ENCODE measurements around the gene RHBDD1. TPM values are rescaled to one million over a fixed set of nuclear protein-coding genes. Genes with fewer than 3 reads are reported as not detected.

RHBDD1 gene
- total and polyA plus RNA-seq, 3 experiments from 2014 or later: 19.2 to 35.7 (median 32.8) TPM

DNA sequence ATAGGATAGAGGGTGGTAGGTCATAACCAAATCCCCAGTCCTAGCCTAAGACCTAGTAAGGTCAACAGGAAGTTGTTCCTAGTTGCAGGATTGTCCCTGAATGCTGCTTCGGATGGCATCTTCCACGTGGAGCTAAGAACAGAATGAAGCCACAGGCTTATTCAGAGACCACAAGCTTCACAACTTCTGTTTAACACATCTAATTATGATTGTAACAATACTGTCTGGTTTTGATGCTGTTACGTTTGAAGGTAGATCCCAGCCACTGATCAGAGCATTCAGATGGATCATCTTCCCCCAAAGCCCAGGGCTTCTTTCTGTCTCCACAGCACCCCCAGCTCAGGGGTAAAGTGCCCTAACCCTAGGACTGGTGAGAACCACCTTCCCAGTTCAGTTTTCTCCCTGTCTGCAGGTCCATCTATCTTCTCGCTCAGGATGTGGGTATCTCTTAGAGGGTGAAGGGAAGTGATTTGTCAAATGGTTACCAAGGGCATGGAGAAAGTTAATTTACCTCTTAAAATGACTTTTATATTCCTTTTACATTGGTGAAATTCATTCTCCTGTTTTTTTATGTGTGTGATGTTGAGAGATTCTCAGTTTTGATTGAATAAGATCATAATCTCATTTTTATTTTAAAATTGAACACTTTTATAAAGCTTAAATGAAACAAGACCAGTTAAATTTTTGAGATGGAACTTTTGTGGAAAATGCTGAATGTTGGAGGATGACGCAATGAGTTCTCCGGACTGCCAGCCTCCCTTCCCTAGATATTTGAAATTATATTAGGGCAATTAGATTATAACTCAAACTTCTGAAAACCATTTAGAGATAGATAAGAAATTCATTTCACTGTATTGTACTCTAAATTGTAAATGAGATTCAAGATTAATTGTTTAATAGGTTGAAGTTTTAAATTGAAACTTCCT is 66.5 kb downstream of the RHBDD1 start:
- no peaks in the 10 kb centered on the region for H3K4me1 ChIP-seq (ENCODE audit: insufficient read depth, low read length)
- Mint-ChIP-seq H3K4me1 (peaks cover 18 to 39% (median 35%) of the 10 kb centered on the region in 3 donors), H3K4me3 (no peak overlapping the region), H3K27me3 (peaks cover 0 to 1% of the 10 kb centered on the region in 2 donors), H3K27ac (no peak overlapping the region), H3K36me3 (peaks cover 2 to 27% (median 11%) of the 10 kb centered on the region in 3 donors), H3K9me3 (no peaks in the 10 kb centered on the region)
- no peaks in the 10 kb centered on the region for H3K9me3 ChIP-seq (ENCODE audit: low read length)
- ChIA-PET CTCF (no interaction called here), POLR2A (no interaction called here)
- no peak for DNase-seq
- H3K4me3 ChIP-seq (ENCODE audit: low read length): no peak overlapping the region
- no peak overlapping the region for H3K27ac ChIP-seq (ENCODE audit: low read depth, low read length)
- H3K36me3 ChIP-seq (ENCODE audit: insufficient read depth, low read length): no peaks in the 10 kb centered on the region
- H3K27me3 ChIP-seq (ENCODE audit: insufficient read depth, low read length, poor library complexity, severe bottlenecking): no peaks in the 10 kb centered on the region

DNA sequence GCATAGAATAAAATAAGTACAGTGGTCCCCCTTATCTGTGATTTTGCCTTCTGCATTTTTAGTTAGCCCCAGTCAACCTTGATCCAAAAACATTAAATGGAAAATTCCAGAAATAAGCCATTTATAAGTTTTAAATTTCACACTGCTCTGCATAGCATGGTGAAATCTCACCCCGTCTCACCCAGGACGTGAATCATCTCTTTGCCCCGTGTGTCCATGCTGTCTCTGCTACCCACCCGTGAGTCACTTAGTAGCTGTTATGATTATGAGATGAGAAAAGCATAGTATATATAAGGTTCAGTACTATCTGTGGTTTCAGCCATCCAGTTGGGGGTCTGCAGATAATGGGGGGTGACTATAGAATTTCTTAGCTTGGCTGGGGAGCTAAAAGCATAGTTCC is 67.3 kb downstream of the RHBDD1 start:
- Histone ChIP-seq H3K9me3 (ENCODE audit: low read length) (no peaks in the 10 kb centered on the region), H3K36me3 (ENCODE audit: insufficient read depth, low read length) (no peaks in the 10 kb centered on the region), H3K27me3 (ENCODE audit: insufficient read depth, low read length, poor library complexity, severe bottlenecking) (no peaks in the 10 kb centered on the region), H3K4me3 (ENCODE audit: low read length) (no peak overlapping the region), H3K27ac (ENCODE audit: low read depth, low read length) (no peak overlapping the region), H3K4me1 (ENCODE audit: insufficient read depth, low read length) (no peaks in the 10 kb centered on the region)
- ChIA-PET CTCF (no interaction called here), POLR2A (no interaction called here)
- no peak for DNase-seq
- H3K4me3 Mint-ChIP-seq: no peak overlapping the region
- peaks cover 18 to 39% (median 35%) of the 10 kb centered on the region in 3 donors for H3K4me1 Mint-ChIP-seq
- H3K9me3 Mint-ChIP-seq: no peaks in the 10 kb centered on the region
- peaks cover 0 to 1% of the 10 kb centered on the region in 2 donors for H3K27me3 Mint-ChIP-seq
- H3K27ac Mint-ChIP-seq: no peak overlapping the region
- peaks cover 4 to 32% (median 10%) of the 10 kb centered on the region in 3 donors for H3K36me3 Mint-ChIP-seq

DNA sequence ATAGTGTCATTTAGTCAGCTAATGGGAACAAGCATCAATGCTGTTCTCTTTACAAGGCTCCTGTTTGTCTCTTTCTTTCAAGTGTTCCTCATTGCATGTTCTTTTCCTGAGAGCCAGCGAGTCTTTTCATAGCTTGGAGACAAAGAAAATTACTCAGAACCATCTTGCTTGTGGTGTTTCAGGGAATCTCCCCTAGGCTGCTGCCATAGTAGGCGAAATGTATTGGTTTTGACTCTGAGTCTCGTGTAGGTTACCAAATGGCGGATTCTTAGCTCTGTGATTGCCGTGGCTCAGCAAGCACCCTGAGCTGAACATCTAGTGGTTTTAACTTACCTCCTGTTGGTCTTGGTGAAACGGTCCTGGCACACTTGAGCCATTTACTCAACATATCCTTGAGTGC is 68.7 kb downstream of the RHBDD1 start:
- no peak overlapping the region for H3K27ac ChIP-seq (ENCODE audit: low read depth, low read length)
- H3K36me3 Mint-ChIP-seq: peaks cover 10 to 42% (median 12%) of the 10 kb centered on the region in 3 donors
- no peak overlapping the region for H3K27ac Mint-ChIP-seq
- no peak overlapping the region for H3K4me3 Mint-ChIP-seq
- no peak overlapping the region for H3K4me3 ChIP-seq (ENCODE audit: low read length)
- H3K4me1 ChIP-seq (ENCODE audit: insufficient read depth, low read length): no peaks in the 10 kb centered on the region
- peaks cover 0 to 1% of the 10 kb centered on the region in 2 donors for H3K27me3 Mint-ChIP-seq
- H3K9me3 ChIP-seq (ENCODE audit: low read length): no peaks in the 10 kb centered on the region
- H3K27me3 ChIP-seq (ENCODE audit: insufficient read depth, low read length, poor library complexity, severe bottlenecking): no peaks in the 10 kb centered on the region
- POLR2A ChIA-PET: no interaction called here
- DNase-seq: no peak
- H3K36me3 ChIP-seq (ENCODE audit: insufficient read depth, low read length): peaks cover 7% of the 10 kb centered on the region
- peaks cover 18 to 39% (median 35%) of the 10 kb centered on the region in 3 donors for H3K4me1 Mint-ChIP-seq
- CTCF ChIA-PET: no interaction called here
- no peaks in the 10 kb centered on the region for H3K9me3 Mint-ChIP-seq

DNA sequence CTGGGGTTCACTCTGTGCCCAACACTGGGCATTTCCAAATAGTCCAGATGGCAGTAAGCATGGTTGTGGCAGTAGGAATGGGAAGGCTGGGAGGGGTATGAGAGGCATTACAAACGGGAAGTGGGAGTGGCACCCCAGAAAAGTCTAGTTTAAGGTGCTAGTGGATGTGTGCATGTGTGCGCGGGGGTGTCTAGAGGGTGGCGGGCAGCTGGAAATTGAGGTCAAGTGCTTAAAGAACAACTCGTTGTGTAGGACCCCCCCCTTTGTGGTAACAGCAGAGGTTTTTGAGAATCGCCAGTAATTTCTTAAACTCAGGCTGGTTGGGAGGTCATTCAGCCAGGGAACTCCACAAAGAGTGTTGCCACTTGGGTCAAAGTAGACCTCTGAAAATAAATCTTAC is 69.9 kb downstream of the RHBDD1 start:
- peaks cover 12 to 49% (median 18%) of the 10 kb centered on the region in 3 donors for H3K36me3 Mint-ChIP-seq
- H3K9me3 ChIP-seq (ENCODE audit: low read length): no peaks in the 10 kb centered on the region
- peaks cover 0 to 1% of the 10 kb centered on the region in 2 donors for H3K27me3 Mint-ChIP-seq
- H3K4me3 ChIP-seq (ENCODE audit: low read length): no peak overlapping the region
- no peaks in the 10 kb centered on the region for H3K9me3 Mint-ChIP-seq
- H3K4me3 Mint-ChIP-seq: no peak overlapping the region
- H3K4me1 Mint-ChIP-seq: peaks cover 18 to 38% (median 35%) of the 10 kb centered on the region in 3 donors
- H3K27ac Mint-ChIP-seq: peak overlapping the region in 2 of 8 donors; percentile 29 to 52
- ChIA-PET CTCF (no interaction called here), POLR2A (no interaction called here)
- H3K36me3 ChIP-seq (ENCODE audit: insufficient read depth, low read length): peaks cover 9% of the 10 kb centered on the region
- no peaks in the 10 kb centered on the region for H3K4me1 ChIP-seq (ENCODE audit: insufficient read depth, low read length)
- DNase-seq: no peak
- H3K27me3 ChIP-seq (ENCODE audit: insufficient read depth, low read length, poor library complexity, severe bottlenecking): no peaks in the 10 kb centered on the region
- H3K27ac ChIP-seq (ENCODE audit: low read depth, low read length): no peak overlapping the region

DNA sequence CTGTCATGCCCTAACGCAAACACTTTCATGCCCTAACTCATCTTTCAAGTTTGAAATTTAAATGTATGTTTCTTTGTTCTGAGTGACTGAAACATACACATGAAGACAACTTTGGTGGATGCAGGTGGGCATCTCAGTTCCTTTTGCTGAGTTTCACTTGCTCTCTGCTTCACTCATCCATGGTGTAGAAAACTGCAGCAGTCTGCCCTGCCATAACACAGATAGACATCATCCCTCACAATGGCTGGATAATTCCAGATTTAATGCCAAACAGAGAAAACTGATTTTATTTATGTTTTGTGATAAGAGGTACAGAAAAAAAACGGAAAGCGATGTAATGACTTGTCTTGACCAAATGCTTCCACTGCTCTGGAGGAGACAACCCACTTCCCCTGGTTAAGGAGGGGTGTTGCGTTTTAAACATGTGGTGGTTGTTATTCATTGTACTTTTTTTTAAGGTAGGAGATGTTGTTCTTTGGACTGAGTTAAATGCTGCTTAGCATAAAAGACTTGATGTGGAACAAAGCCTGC is 70.4 kb downstream of the RHBDD1 start:
- Histone ChIP-seq H3K36me3 (ENCODE audit: insufficient read depth, low read length) (peaks cover 9% of the 10 kb centered on the region), H3K9me3 (ENCODE audit: low read length) (no peaks in the 10 kb centered on the region), H3K4me3 (ENCODE audit: low read length) (no peak overlapping the region), H3K4me1 (ENCODE audit: insufficient read depth, low read length) (no peaks in the 10 kb centered on the region), H3K27me3 (ENCODE audit: insufficient read depth, low read length, poor library complexity, severe bottlenecking) (no peaks in the 10 kb centered on the region), H3K27ac (ENCODE audit: low read depth, low read length) (no peak overlapping the region)
- Mint-ChIP-seq H3K9me3 (no peaks in the 10 kb centered on the region), H3K27ac (peak overlapping the region in 2 of 8 donors; percentile 23 to 47), H3K27me3 (peaks cover 0 to 1% of the 10 kb centered on the region in 2 donors), H3K4me1 (peaks cover 18 to 35% (median 33%) of the 10 kb centered on the region in 3 donors), H3K36me3 (peaks cover 14 to 54% (median 23%) of the 10 kb centered on the region in 3 donors), H3K4me3 (no peak overlapping the region)
- no peak for DNase-seq
- POLR2A ChIA-PET: no interaction called here
- CTCF ChIA-PET: no interaction called here

DNA sequence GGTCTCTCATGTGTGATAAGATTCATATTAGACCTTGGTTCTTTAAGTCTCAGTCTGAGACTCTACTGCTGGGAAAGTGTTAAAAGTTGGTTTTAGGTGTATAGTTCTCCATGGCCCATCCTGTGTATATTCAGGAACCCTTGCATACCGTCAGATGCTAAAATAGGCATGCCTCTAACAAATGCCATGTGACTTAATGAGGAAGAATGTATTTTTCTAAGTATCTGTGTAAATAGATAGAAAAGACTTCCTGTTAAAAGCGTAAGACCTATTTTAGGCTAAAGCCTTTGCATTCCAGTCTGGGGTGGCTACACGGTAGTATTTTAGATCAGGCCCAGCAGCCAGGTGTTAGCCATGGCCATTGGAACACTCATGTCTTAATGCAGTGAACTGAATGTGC is 73.3 kb downstream of the RHBDD1 start:
- H3K4me1 ChIP-seq (ENCODE audit: insufficient read depth, low read length): no peaks in the 10 kb centered on the region
- Mint-ChIP-seq H3K27me3 (peaks cover 0 to 1% of the 10 kb centered on the region in 2 donors), H3K27ac (no peak overlapping the region), H3K9me3 (no peaks in the 10 kb centered on the region), H3K4me1 (peaks cover 17 to 24% (median 18%) of the 10 kb centered on the region in 3 donors), H3K4me3 (no peak overlapping the region), H3K36me3 (peaks cover 19 to 63% (median 40%) of the 10 kb centered on the region in 3 donors)
- no peak overlapping the region for H3K4me3 ChIP-seq (ENCODE audit: low read length)
- H3K27ac ChIP-seq (ENCODE audit: low read depth, low read length): no peak overlapping the region
- ChIA-PET POLR2A (no interaction called here), CTCF (no interaction called here)
- H3K9me3 ChIP-seq (ENCODE audit: low read length): no peaks in the 10 kb centered on the region
- peaks cover 9% of the 10 kb centered on the region for H3K36me3 ChIP-seq (ENCODE audit: insufficient read depth, low read length)
- DNase-seq: no peak
- no peaks in the 10 kb centered on the region for H3K27me3 ChIP-seq (ENCODE audit: insufficient read depth, low read length, poor library complexity, severe bottlenecking)

DNA sequence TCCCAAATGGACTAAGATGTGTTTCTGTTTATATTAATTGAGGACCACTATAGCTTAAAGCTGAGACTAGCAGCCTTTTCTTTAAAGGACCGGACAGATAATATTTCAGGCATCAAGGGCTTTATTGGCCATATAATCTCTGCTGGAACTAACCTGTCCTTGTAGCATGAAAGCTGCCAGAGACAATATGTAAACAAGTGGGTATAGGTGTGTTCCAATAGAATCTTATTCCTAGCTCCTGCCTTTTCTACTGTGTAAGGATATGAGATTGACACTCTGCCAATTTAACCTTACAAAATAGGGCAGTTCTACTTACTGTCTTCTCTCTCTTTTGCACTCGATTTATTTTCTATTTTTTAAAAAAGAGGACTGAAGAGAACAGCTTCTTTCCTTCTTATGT is 74.0 kb downstream of the RHBDD1 start:
- Histone ChIP-seq H3K27me3 (ENCODE audit: insufficient read depth, low read length, poor library complexity, severe bottlenecking) (no peaks in the 10 kb centered on the region), H3K9me3 (ENCODE audit: low read length) (no peaks in the 10 kb centered on the region), H3K4me3 (ENCODE audit: low read length) (no peak overlapping the region), H3K36me3 (ENCODE audit: insufficient read depth, low read length) (peaks cover 9% of the 10 kb centered on the region), H3K4me1 (ENCODE audit: insufficient read depth, low read length) (no peaks in the 10 kb centered on the region), H3K27ac (ENCODE audit: low read depth, low read length) (no peak overlapping the region)
- ChIA-PET POLR2A (no interaction called here), CTCF (no interaction called here)
- Mint-ChIP-seq H3K4me3 (no peak overlapping the region), H3K27ac (no peak overlapping the region), H3K9me3 (no peaks in the 10 kb centered on the region), H3K4me1 (peaks cover 16 to 19% (median 18%) of the 10 kb centered on the region in 3 donors), H3K36me3 (peaks cover 21 to 60% (median 40%) of the 10 kb centered on the region in 3 donors), H3K27me3 (peaks cover 0 to 1% of the 10 kb centered on the region in 2 donors)
- no peak for DNase-seq

DNA sequence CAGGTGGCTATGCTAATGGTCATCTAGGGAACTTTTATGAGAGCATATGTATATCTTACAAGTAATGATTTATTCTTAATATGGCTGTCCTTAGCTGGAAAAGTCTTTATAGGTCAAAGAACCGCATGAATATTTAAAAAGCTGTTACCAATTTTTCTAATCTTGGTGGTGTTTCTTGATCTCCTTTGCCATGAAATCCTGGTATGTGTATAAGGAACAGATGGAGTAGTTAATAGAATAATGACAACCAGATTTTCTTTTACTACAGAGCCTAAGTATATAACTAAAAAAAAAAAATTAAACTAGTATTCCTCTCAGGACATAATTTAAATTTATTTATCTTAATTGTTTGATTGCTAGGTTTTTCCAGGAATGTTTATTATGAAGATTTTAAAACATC is 74.5 kb downstream of the RHBDD1 start:
- POLR2A ChIA-PET: no interaction called here
- Histone ChIP-seq H3K4me3 (ENCODE audit: low read length) (no peak overlapping the region), H3K27ac (ENCODE audit: low read depth, low read length) (no peak overlapping the region)

More for the DNA sequence above, 74.5 kb downstream of the RHBDD1 start:
- Mint-ChIP-seq H3K9me3 (no peaks in the 10 kb centered on the region), H3K4me1 (peaks cover 13 to 15% (median 14%) of the 10 kb centered on the region in 3 donors), H3K27me3 (no peaks in the 10 kb centered on the region), H3K4me3 (no peak overlapping the region), H3K27ac (no peak overlapping the region), H3K36me3 (peaks cover 22 to 59% (median 40%) of the 10 kb centered on the region in 3 donors)
- H3K27me3 ChIP-seq (ENCODE audit: insufficient read depth, low read length, poor library complexity, severe bottlenecking): no peaks in the 10 kb centered on the region
- peaks cover 9% of the 10 kb centered on the region for H3K36me3 ChIP-seq (ENCODE audit: insufficient read depth, low read length)
- no peak for DNase-seq
- CTCF ChIA-PET: no interaction called here
- no peaks in the 10 kb centered on the region for H3K9me3 ChIP-seq (ENCODE audit: low read length)
- no peaks in the 10 kb centered on the region for H3K4me1 ChIP-seq (ENCODE audit: insufficient read depth, low read length)

Data from CD8-positive, alpha-beta memory T cell (primary cell).